WTC11 (cell line): ENCODE results near the gene LTF. TPM values are rescaled to one million over a fixed set of nuclear protein-coding genes. Genes with fewer than 3 reads are reported as not detected.

Experiments used
- ATAC-seq: fragments of 200-7000 bp; cut with Tn5 transposase; 2 replicates; pipeline ENCODE4 v1.10.0; 2021; ENCODE audit warnings: mild to moderate bottlenecking, moderate library complexity
- CTCF ChIA-PET: fragments of 300-600 bp; sonication (Branson Sonifier 250); formaldehyde crosslinking; loops from one replicate; lab custom pipeline; 2021; ENCODE audit warnings: antibody characterized with exemption; lab: Charles Lee
- POLR2A ChIA-PET: fragments of 350-600 bp; sonication (Branson Sonifier 250); formaldehyde crosslinking; loops from one replicate; lab custom pipeline; 2021; ENCODE audit warnings: antibody characterized with exemption; lab: Charles Lee
- DNase-seq: peaks from one replicate; pipeline ENCODE4 v3.0.0; 2021; ENCODE audit warnings: low spot score
- H3K27ac Mint-ChIP-seq: 2 replicates; pipeline ENCODE4 v1.8.0; 2021; ENCODE audit warnings: mixed read lengths
- H3K27me3 Mint-ChIP-seq: 2 replicates; pipeline ENCODE4 v1.8.0; 2021; ENCODE audit warnings: low read depth, mild to moderate bottlenecking, moderate library complexity, mixed read lengths
- H3K36me3 Mint-ChIP-seq: 2 replicates; pipeline ENCODE4 v1.8.0; 2021; ENCODE audit warnings: mixed read lengths
- H3K4me1 Mint-ChIP-seq: 2 replicates; pipeline ENCODE4 v1.8.0; 2022; ENCODE audit warnings: mixed read lengths
- H3K4me3 Mint-ChIP-seq: 2 replicates; pipeline ENCODE4 v1.8.0; 2021; ENCODE audit warnings: mild to moderate bottlenecking, moderate library complexity, mixed read lengths
- H3K9me3 Mint-ChIP-seq: 2 replicates; pipeline ENCODE4 v1.8.0; 2021; ENCODE audit warnings: mixed read lengths
- CBFB ChIP-seq: sonication (generic); formaldehyde crosslinking; IDR thresholded peaks from 2 replicates; pipeline ENCODE4 v1.8.1; 2022; ENCODE audit warnings: mild to moderate bottlenecking, low read depth, missing genetic modification reagents
- EMX1 ChIP-seq: fragments of 250-450 bp; sonication (Bioruptor Pico); IDR thresholded peaks from 2 replicates; pipeline ENCODE4 v1.8.0; 2021; ENCODE audit warnings: mild to moderate bottlenecking
- KAT7 ChIP-seq: sonication (generic); formaldehyde crosslinking; IDR thresholded peaks from 2 replicates; pipeline ENCODE4 v1.8.1; 2023; ENCODE audit warnings: missing genetic modification reagents, mild to moderate bottlenecking, borderline replicate concordance
- NR3C1 ChIP-seq: sonication (generic); formaldehyde crosslinking; conservative IDR thresholded peaks from 2 replicates; pipeline ENCODE4 v1.8.1; 2023; ENCODE audit warnings: low read depth, mild to moderate bottlenecking, missing genetic modification reagents
- PRRX2 ChIP-seq: fragments of 250-450 bp; sonication (Bioruptor Pico); IDR thresholded peaks from 2 replicates; pipeline ENCODE4 v1.8.0; 2021; ENCODE audit warnings: mild to moderate bottlenecking
- RORB ChIP-seq: fragments of 250-450 bp; sonication (Bioruptor Pico); IDR thresholded peaks from 2 replicates; pipeline ENCODE4 v1.9.0; 2021; ENCODE audit warnings: mild to moderate bottlenecking
- TEAD1 ChIP-seq: sonication (generic); formaldehyde crosslinking; IDR thresholded peaks from 2 replicates; pipeline ENCODE4 v1.8.0; 2022; ENCODE audit warnings: mild to moderate bottlenecking, missing genetic modification reagents
- TEAD4 ChIP-seq: sonication (generic); formaldehyde crosslinking; IDR thresholded peaks from 2 replicates; pipeline ENCODE4 v1.8.0; 2022; ENCODE audit warnings: mild to moderate bottlenecking, missing genetic modification reagents
- ZBTB21 ChIP-seq: sonication (generic); formaldehyde crosslinking; IDR thresholded peaks from 2 replicates; pipeline ENCODE4 v1.8.1; 2023; ENCODE audit warnings: mild to moderate bottlenecking, missing genetic modification reagents, borderline replicate concordance
- ZNF423 ChIP-seq: fragments of 250-450 bp; sonication (Bioruptor Pico); IDR thresholded peaks from 2 replicates; pipeline ENCODE4 v2.1.2; 2022; ENCODE audit warnings: mild to moderate bottlenecking, moderate library complexity
- total RNA-seq: library from RNA; stranded (reverse); gene quantifications from 3 replicates; pipeline ENCODE4 v1.2.3, GENCODE V29; 2021
- TF ChIP-seq, protein P1 (sequence below): sonication (generic); formaldehyde crosslinking; IDR thresholded peaks from 2 replicates; pipeline ENCODE4 v1.8.1; 2022; ENCODE audit warnings: mild to moderate bottlenecking, moderate library complexity, missing genetic modification reagents
- TF ChIP-seq, protein P2 (sequence below): fragments of 200-600 bp; IDR thresholded peaks from 2 replicates; pipeline ENCODE4 v1.8.0; 2022; ENCODE audit warnings: antibody characterized with exemption
- TF ChIP-seq, protein P3 (sequence below): sonication (generic); formaldehyde crosslinking; IDR thresholded peaks from 2 replicates; pipeline ENCODE4 v1.8.1; 2023; ENCODE audit warnings: mild to moderate bottlenecking, missing genetic modification reagents, borderline replicate concordance
- TF ChIP-seq, protein P4 (sequence below): sonication (generic); formaldehyde crosslinking; IDR thresholded peaks from 2 replicates; pipeline ENCODE4 v1.8.1; 2022; ENCODE audit warnings: missing genetic modification reagents, borderline replicate concordance
- TF ChIP-seq, protein P5 (sequence below): sonication (generic); formaldehyde crosslinking; IDR thresholded peaks from 2 replicates; pipeline ENCODE4 v1.8.0; 2022; ENCODE audit warnings: missing genetic modification reagents
- TF ChIP-seq, protein P6 (sequence below): sonication (generic); formaldehyde crosslinking; IDR thresholded peaks from 2 replicates; pipeline ENCODE4 v1.8.0; 2022; ENCODE audit warnings: mild to moderate bottlenecking, missing genetic modification reagents
- TF ChIP-seq, protein P7 (sequence below): sonication (generic); formaldehyde crosslinking; IDR thresholded peaks from 2 replicates; pipeline ENCODE4 v1.8.1; 2022; ENCODE audit warnings: low read depth, mild to moderate bottlenecking, moderate library complexity, missing genetic modification reagents, borderline replicate concordance

The LTF gene
- total RNA-seq, 1 experiment from 2014 or later, result 0.22 TPM

DNA sequence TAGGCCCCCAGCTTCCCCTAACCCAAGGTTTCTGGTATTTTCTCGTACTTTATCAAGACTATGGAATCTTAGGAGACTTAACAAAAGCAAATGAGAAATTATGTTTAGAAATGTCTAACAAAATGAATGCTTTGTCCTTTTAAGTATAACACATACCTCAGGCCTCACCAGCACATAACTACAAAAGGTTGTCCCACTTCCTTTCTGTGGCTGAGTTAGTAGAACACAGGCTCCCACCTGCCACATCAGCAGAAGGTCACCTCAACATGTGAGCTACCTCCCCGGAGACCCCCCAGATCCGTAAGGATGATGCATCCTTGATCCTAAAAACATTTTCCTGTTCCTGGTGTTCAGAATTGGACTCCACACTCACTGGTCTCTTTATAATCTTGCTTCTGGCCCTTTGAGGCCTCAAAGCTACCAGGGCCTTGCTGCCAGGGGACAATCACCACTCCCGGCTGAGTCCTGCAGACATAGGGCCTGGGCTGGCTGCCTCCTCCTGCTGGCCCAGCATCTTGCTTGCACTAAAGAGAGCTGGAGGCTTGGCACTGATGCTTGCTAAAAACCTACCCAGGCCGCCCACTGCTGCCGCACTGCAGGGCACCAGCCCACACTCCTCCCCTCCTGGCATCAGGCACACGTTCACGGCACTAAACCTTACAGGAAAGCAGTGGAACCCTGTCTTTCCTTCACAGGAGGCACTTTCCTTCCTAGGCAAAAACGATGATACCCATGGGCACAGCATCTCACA is 54.8 kb downstream of the LTF start:
- no peaks in the 10 kb centered on the region for H3K9me3 Mint-ChIP-seq
- no peak for ATAC-seq
- POLR2A ChIA-PET, result no interaction called here
- H3K36me3 Mint-ChIP-seq, result no peaks in the 10 kb centered on the region
- H3K27me3 Mint-ChIP-seq, result no peaks in the 10 kb centered on the region
- DNase-seq, result no peak
- TF ChIP-seq ZNF423 (CRISPR knock-in tag) (no peak), NR3C1 (CRISPR knock-in tag) (no peak), PRRX2 (CRISPR knock-in tag) (no peak), TEAD4 (no peak), RORB (CRISPR knock-in tag) (no peak), TEAD1 (CRISPR knock-in tag) (no peak), KAT7 (CRISPR knock-in tag) (no peak), ZBTB21 (CRISPR knock-in tag) (no peak), CBFB (CRISPR knock-in tag) (no peak), EMX1 (CRISPR knock-in tag) (no peak)
- TF ChIP-seq, protein P1, sequence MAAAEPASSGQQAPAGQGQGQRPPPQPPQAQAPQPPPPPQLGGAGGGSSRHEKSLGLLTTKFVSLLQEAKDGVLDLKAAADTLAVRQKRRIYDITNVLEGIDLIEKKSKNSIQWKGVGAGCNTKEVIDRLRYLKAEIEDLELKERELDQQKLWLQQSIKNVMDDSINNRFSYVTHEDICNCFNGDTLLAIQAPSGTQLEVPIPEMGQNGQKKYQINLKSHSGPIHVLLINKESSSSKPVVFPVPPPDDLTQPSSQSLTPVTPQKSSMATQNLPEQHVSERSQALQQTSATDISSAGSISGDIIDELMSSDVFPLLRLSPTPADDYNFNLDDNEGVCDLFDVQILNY (CRISPR knock-in tag), result no peak
- TF ChIP-seq, protein P2, sequence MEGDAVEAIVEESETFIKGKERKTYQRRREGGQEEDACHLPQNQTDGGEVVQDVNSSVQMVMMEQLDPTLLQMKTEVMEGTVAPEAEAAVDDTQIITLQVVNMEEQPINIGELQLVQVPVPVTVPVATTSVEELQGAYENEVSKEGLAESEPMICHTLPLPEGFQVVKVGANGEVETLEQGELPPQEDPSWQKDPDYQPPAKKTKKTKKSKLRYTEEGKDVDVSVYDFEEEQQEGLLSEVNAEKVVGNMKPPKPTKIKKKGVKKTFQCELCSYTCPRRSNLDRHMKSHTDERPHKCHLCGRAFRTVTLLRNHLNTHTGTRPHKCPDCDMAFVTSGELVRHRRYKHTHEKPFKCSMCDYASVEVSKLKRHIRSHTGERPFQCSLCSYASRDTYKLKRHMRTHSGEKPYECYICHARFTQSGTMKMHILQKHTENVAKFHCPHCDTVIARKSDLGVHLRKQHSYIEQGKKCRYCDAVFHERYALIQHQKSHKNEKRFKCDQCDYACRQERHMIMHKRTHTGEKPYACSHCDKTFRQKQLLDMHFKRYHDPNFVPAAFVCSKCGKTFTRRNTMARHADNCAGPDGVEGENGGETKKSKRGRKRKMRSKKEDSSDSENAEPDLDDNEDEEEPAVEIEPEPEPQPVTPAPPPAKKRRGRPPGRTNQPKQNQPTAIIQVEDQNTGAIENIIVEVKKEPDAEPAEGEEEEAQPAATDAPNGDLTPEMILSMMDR, result no peak
- TF ChIP-seq, protein P3, sequence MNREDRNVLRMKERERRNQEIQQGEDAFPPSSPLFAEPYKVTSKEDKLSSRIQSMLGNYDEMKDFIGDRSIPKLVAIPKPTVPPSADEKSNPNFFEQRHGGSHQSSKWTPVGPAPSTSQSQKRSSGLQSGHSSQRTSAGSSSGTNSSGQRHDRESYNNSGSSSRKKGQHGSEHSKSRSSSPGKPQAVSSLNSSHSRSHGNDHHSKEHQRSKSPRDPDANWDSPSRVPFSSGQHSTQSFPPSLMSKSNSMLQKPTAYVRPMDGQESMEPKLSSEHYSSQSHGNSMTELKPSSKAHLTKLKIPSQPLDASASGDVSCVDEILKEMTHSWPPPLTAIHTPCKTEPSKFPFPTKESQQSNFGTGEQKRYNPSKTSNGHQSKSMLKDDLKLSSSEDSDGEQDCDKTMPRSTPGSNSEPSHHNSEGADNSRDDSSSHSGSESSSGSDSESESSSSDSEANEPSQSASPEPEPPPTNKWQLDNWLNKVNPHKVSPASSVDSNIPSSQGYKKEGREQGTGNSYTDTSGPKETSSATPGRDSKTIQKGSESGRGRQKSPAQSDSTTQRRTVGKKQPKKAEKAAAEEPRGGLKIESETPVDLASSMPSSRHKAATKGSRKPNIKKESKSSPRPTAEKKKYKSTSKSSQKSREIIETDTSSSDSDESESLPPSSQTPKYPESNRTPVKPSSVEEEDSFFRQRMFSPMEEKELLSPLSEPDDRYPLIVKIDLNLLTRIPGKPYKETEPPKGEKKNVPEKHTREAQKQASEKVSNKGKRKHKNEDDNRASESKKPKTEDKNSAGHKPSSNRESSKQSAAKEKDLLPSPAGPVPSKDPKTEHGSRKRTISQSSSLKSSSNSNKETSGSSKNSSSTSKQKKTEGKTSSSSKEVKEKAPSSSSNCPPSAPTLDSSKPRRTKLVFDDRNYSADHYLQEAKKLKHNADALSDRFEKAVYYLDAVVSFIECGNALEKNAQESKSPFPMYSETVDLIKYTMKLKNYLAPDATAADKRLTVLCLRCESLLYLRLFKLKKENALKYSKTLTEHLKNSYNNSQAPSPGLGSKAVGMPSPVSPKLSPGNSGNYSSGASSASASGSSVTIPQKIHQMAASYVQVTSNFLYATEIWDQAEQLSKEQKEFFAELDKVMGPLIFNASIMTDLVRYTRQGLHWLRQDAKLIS (CRISPR knock-in tag), result no peak
- TF ChIP-seq, protein P4, sequence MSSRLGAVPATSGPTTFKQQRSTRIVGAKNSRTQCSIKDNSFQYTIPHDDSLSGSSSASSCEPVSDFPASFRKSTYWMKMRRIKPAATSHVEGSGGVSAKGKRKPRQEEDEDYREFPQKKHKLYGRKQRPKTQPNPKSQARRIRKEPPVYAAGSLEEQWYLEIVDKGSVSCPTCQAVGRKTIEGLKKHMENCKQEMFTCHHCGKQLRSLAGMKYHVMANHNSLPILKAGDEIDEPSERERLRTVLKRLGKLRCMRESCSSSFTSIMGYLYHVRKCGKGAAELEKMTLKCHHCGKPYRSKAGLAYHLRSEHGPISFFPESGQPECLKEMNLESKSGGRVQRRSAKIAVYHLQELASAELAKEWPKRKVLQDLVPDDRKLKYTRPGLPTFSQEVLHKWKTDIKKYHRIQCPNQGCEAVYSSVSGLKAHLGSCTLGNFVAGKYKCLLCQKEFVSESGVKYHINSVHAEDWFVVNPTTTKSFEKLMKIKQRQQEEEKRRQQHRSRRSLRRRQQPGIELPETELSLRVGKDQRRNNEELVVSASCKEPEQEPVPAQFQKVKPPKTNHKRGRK, result no peak
- TF ChIP-seq, protein P5, sequence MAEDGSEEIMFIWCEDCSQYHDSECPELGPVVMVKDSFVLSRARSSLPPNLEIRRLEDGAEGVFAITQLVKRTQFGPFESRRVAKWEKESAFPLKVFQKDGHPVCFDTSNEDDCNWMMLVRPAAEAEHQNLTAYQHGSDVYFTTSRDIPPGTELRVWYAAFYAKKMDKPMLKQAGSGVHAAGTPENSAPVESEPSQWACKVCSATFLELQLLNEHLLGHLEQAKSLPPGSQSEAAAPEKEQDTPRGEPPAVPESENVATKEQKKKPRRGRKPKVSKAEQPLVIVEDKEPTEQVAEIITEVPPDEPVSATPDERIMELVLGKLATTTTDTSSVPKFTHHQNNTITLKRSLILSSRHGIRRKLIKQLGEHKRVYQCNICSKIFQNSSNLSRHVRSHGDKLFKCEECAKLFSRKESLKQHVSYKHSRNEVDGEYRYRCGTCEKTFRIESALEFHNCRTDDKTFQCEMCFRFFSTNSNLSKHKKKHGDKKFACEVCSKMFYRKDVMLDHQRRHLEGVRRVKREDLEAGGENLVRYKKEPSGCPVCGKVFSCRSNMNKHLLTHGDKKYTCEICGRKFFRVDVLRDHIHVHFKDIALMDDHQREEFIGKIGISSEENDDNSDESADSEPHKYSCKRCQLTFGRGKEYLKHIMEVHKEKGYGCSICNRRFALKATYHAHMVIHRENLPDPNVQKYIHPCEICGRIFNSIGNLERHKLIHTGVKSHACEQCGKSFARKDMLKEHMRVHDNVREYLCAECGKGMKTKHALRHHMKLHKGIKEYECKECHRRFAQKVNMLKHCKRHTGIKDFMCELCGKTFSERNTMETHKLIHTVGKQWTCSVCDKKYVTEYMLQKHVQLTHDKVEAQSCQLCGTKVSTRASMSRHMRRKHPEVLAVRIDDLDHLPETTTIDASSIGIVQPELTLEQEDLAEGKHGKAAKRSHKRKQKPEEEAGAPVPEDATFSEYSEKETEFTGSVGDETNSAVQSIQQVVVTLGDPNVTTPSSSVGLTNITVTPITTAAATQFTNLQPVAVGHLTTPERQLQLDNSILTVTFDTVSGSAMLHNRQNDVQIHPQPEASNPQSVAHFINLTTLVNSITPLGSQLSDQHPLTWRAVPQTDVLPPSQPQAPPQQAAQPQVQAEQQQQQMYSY (CRISPR knock-in tag), result no peak
- TF ChIP-seq, protein P6, sequence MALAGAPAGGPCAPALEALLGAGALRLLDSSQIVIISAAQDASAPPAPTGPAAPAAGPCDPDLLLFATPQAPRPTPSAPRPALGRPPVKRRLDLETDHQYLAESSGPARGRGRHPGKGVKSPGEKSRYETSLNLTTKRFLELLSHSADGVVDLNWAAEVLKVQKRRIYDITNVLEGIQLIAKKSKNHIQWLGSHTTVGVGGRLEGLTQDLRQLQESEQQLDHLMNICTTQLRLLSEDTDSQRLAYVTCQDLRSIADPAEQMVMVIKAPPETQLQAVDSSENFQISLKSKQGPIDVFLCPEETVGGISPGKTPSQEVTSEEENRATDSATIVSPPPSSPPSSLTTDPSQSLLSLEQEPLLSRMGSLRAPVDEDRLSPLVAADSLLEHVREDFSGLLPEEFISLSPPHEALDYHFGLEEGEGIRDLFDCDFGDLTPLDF (CRISPR knock-in tag), result no peak
- TF ChIP-seq, protein P7, sequence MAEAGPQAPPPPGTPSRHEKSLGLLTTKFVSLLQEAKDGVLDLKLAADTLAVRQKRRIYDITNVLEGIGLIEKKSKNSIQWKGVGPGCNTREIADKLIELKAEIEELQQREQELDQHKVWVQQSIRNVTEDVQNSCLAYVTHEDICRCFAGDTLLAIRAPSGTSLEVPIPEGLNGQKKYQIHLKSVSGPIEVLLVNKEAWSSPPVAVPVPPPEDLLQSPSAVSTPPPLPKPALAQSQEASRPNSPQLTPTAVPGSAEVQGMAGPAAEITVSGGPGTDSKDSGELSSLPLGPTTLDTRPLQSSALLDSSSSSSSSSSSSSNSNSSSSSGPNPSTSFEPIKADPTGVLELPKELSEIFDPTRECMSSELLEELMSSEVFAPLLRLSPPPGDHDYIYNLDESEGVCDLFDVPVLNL (CRISPR knock-in tag), result no peak
- no peak overlapping the region for H3K27ac Mint-ChIP-seq
- no peak overlapping the region for H3K4me3 Mint-ChIP-seq
- H3K4me1 Mint-ChIP-seq, result peaks cover 2% of the 10 kb centered on the region; the same call in 1 of the 2 replicates
- CTCF ChIA-PET, result interaction anchor here (1.3 to 1.9 kb wide), 5 partner anchors 10 to 202 kb away, joined by 3 to 9 read pairs (median 5); partner anchors contain the start of gene CCR1
